GM12801 (cell line): ENCODE results near the gene DAAM2.

ENCODE experiments used
- CTCF ChIP-seq: IDR thresholded peaks from one replicate; pipeline ENCODE4 v1.5.1; 2011; ENCODE audit warnings: control low read depth; ENCODE audit not compliant: insufficient read length; ENCODE audit errors: extremely low read depth

The DAAM2 gene

GRCh38 chr6:39917329-39917728 is 125.2 kb downstream of the DAAM2 start:
- TF ChIP-seq CTCF = no peak

GRCh38 chr6:39917981-39918380 is 125.8 kb downstream of the DAAM2 start:
- no peak for TF ChIP-seq CTCF

- TF ChIP-seq CTCF = no peak
These were observed 126.7 kb downstream of the DAAM2 start for GRCh38 chr6:39918831-39919230.

- no peak for TF ChIP-seq CTCF
These were observed 128.0 kb downstream of the DAAM2 start for GRCh38 chr6:39920157-39920556.

- TF ChIP-seq CTCF = no peak
These were observed 130.6 kb downstream of the DAAM2 start for GRCh38 chr6:39922821-39923220.

GRCh38 chr6:39923394-39923793 is 131.2 kb downstream of the DAAM2 start:
- no peak for TF ChIP-seq CTCF

GRCh38 chr6:39923861-39924260 is 131.7 kb downstream of the DAAM2 start:
- TF ChIP-seq CTCF = no peak

GRCh38 chr6:39924283-39924682 is 132.1 kb downstream of the DAAM2 start:
- no peak for TF ChIP-seq CTCF
